Measurements from ENCODE around the gene MOB3B.
"Not testable (repeated sequence)": the region's sequence is repeated elsewhere in the genome, so short reads cannot be mapped to it uniquely, and the experiment has no call there.

The MOB3B gene

GRCh38 chr9:27519466-27520465, 9.8 kb downstream of the MOB3B start:
- DNase-seq (ENCODE audit: low read depth in 2 of 3, low spot score in 2 of 3), result no peak

DNA sequence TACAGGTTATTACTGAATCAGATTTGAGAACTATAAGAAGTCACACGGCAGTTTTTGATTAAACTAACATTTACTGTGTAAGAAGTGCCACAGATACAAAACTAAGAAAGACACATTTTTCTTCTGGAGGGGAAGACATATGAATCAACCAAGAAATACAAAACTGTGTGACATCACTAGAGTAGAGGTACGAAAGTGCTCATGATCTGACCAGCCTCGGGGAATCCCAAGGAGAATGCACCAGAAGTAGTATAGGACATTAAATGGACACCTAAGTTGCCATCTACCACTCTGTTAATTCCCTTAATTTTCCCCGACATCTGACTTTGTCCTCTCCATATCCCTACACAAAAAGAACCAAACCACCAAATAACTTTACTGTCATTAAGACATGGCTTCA, 10.8 kb downstream of the MOB3B start:
- DNase-seq (ENCODE audit: low read depth in 2 of 3, low spot score in 2 of 3), result no peak

DNA sequence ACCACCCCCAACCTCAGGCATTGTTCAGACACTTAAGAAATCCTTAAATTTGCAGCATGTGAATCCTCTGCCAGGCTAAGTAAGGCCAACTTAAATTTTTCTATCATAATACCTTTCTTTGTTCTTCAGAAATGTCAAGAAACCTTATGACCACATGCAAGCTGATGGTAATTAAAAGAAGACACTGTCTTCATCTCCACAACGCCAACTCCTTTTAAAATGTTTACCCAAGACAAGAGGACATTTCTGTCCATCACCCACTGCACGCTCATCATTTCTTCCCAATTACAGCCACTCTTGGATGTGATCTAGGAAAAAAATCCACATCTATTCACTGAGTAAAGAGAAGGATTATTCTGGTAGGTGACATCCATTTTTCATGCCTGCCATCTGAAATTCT, 11.6 kb downstream of the MOB3B start:
- DNase-seq (ENCODE audit: low read depth in 2 of 3, low spot score in 2 of 3), result no peak

DNA sequence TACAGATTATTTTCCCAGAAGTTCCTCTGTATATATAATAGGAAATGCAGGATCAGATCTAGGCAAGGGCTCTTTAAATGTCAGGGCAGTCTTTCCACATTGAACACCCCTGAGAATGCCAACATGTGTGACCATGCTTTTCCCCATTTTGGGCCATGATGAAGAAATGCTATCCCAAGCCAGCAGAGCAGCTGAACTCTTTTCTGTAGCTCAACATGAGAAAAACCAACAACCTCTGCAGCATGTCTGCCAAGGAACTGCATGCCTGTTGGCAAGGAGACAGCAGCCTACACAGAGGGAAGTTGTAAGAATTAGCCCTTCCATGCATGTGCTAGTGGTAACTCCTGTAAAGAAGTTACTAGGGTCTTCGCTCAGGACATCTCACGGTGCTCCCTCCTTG, 15.1 kb downstream of the MOB3B start:
- no peak for DNase-seq (ENCODE audit: low read depth in 2 of 3, low spot score in 2 of 3)

- no peak for DNase-seq (ENCODE audit: low read depth in 2 of 3, low spot score in 2 of 3)
Observed at GRCh38 chr9:27511771-27512170, 17.8 kb downstream of the MOB3B start.

GRCh38 chr9:27510780-27511179, 18.8 kb downstream of the MOB3B start:
- DNase-seq (ENCODE audit: low read depth in 2 of 3, low spot score in 2 of 3), result no peak

DNA sequence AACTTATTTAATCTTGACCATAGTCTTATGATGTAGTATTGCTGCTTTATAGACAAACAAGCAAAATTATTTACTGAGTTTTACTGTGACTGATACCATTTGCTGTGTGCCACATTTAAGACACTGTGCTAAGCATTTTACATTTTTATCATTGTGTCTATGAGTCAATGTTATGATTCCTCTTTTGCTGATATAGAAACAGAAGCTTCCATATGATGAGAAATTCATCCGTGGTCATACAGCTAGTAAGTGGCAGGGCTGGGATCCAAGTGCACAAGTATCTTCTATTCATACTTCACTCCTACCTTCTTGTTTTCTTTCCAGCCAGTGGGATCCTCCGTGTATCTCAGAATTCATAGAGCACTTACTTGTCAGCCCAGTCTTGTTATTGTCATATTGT, 22.6 kb downstream of the MOB3B start:
- no peak for DNase-seq (ENCODE audit: low read depth in 2 of 3, low spot score in 2 of 3)

DNA sequence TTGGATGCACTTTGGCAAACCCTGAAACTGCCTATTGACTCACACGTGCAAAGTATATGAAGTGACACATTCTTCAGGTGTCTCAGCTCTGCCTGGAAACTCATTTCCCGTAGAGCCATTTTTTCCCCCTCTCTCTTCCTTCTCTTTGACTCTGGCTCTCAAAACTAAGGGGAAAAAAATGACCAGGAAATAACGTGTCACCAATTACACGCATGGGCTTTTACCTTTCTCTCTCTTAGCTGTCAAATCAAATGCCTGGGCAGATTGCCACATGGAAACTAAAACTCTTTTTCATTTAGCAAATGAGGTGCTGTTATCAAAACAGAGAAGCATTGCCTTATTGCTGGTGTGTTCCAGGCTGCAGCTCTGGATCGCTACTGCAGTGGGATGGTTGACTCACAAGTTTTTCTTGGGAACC, 23.9 kb downstream of the MOB3B start:
- no peak for DNase-seq (ENCODE audit: low read depth in 2 of 3, low spot score in 2 of 3)

- no peak for DNase-seq (ENCODE audit: low read depth in 2 of 3, low spot score in 2 of 3)
Observed at GRCh38 chr9:27504259-27504658, 25.4 kb downstream of the MOB3B start.

DNA sequence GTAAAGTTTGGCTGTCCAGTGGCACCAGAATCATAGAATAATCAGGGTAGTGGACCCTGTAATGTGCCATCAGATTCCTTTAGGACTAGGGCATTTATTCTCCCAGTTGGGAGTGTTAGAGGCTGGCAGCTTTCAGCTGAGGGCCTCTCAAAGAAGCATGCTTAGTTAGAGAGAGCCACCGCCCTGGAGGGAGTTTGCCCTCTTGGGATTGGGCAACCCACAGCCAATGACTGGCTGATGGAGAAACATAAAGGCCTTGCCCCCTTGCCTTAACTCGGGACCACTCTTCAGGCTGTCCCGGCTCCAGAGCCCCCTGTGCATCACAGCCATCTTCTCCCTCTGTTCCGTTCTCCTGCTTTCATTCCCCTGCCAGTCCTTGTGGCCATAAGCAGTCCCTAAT, 26.0 kb downstream of the MOB3B start:
- no peak for DNase-seq (ENCODE audit: low read depth in 2 of 3, low spot score in 2 of 3)

GRCh38 chr9:27500902-27501301, 28.7 kb downstream of the MOB3B start:
- not testable (repeated sequence) for DNase-seq (ENCODE audit: low read depth in 2 of 3, low spot score in 2 of 3)

DNA sequence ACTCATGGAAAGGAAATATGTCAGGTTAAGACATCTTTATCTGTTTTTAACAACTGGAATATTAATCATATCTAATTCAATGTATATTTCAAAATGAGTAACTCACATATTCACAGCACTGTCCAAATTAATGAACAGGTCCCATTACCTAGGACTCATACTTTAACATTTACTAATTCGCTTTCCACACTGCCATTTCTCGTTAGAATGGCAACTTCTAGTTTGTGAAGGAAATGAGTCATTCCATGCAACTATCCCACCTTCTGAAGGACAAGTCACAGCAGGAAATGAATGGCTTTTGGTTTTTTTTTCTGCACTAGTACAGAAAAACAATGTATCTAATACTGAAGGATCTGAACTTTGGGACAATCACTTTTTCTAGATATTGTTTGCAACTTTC, 30.2 kb downstream of the MOB3B start:
- no peak for DNase-seq (ENCODE audit: low read depth in 2 of 3, low spot score in 2 of 3)

DNA sequence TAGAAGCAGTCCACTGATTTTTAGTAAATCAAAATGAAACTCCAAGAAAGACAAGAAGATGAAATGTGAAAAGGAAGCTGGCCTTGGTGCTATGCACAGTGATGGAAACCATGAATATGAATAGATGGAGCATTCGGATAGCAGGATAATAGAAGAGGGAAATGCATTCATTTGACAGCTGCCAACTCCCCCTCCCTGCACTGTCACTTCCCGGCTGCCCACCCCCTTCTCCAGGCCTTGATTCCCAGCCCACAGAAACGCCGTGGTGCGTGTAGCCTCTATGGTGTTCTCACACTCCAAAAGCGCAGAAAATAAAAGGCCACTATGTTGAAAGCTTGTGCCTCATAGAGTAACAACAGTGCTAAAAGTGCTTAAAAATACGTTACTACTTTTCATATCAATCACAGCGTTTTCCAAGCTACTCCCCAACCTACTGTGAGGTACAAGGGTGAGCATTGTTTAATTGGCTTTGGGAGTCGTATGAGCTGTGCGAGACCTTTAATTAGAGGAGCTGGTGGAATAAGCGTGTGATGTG, 31.7 kb downstream of the MOB3B start:
- no peak for DNase-seq (ENCODE audit: low read depth in 2 of 3, low spot score in 2 of 3)

DNA sequence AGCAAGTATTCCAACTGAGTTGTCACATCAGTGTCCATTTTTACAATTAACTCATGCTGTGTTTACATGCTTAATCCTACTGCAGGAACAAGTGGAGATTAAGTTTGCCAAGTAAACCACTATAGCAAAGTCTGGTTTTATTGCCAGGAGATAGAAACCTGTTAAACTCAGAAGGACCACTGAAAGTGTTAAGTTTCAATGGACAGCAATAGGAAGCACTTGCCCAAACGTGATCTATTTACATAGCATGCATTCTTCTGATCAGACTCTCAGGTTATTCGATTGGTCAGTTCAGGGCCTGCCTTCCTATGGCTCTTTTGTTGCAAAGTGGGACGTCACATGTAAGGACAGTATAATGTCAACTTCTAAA, 33.5 kb downstream of the MOB3B start:
- DNase-seq (ENCODE audit: low read depth in 2 of 3, low spot score in 2 of 3), result no peak

- DNase-seq (ENCODE audit: low read depth in 2 of 3, low spot score in 2 of 3), result no peak
Observed at GRCh38 chr9:27495480-27496134, 34.0 kb downstream of the MOB3B start.

DNA sequence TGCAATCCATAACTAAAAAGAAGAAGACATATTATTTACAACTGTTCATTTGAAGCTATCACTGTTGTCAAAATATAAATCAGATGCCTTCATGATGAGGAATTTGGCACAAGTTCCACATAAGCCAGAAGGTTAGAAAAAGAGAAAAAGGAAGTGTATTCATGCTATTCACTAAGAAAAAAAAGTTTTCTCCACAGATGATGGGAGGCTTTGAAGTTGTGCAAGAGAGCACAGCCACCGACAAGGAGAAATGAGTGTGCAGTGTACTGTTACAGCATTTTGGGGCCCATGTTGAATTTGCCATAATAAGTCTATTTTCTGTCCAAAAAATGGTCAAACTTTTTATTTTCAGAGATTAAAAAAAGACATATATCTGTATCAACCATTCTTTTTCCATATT, 38.5 kb downstream of the MOB3B start:
- no peak for DNase-seq (ENCODE audit: low read depth in 2 of 3, low spot score in 2 of 3)

GRCh38 chr9:27489087-27489876, 40.3 kb downstream of the MOB3B start:
- no peak for DNase-seq (ENCODE audit: low read depth in 2 of 3, low spot score in 2 of 3)

- no peak for DNase-seq (ENCODE audit: low read depth in 2 of 3, low spot score in 2 of 3)
Observed at GRCh38 chr9:27487927-27488326, 41.7 kb downstream of the MOB3B start.

GRCh38 chr9:27487128-27487640, 42.4 kb downstream of the MOB3B start:
- no peak for DNase-seq (ENCODE audit: low read depth in 2 of 3, low spot score in 2 of 3)

GRCh38 chr9:27485158-27485557, 44.5 kb downstream of the MOB3B start:
- no peak for DNase-seq (ENCODE audit: low read depth in 2 of 3, low spot score in 2 of 3)

DNA sequence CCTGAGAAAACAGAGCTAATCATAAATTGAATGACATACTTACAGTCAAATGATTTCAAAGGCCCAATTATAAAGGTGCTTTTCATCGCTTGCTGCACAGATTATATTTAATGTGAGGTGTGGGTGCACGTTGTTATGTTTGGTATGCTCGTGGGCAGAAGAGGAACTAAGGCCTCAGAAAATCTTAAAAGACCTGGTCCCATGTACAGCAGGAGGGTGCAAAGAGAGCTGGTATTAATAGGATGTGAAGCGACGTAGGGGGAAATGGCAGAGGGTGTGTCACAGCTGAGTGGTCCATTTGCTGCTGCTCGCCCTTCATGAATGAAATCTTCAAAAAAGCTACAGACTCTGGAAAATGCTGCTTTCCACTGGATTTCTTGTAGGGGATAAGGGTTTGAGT, 46.0 kb downstream of the MOB3B start:
- DNase-seq (ENCODE audit: low read depth in 2 of 3, low spot score in 2 of 3), result no peak
